Measurements from ENCODE around the gene TRABD. TPM values are rescaled to one million over a fixed set of nuclear protein-coding genes. Genes with fewer than 3 reads are reported as not detected.

TRABD gene
- total RNA-seq, 2 experiments from 2014 or later = 126 to 128 TPM

- Histone ChIP-seq H3K36me3 (ENCODE audit: insufficient read depth, low read length) (no peaks in the 10 kb centered on the region), H3K27ac (ENCODE audit: low read depth, low read length, poor library complexity, severe bottlenecking) (no peak overlapping the region), H2AFZ (ENCODE audit: low read length) (no peak overlapping the region), H3K9me3 (ENCODE audit: low read length) (no peaks in the 10 kb centered on the region), H4K20me1 (ENCODE audit: insufficient read depth, low read length) (no peaks in the 10 kb centered on the region), H3K4me2 (ENCODE audit: low read length) (no peak overlapping the region), H3K4me3 (ENCODE audit: low read depth, low read length, poor library complexity, severe bottlenecking) (no peak overlapping the region), H3K9me2 (ENCODE audit: insufficient read depth, low read length) (no peaks in the 10 kb centered on the region), H3K4me1 (ENCODE audit: insufficient read depth, low read length, poor library complexity, severe bottlenecking) (peaks cover 14% of the 10 kb centered on the region), H3K79me2 (ENCODE audit: insufficient read depth, low read depth, low read length) (no peaks in the 10 kb centered on the region)
- ChIA-PET CTCF (ENCODE audit: unreplicated experiment) (no interaction called here), POLR2A (no interaction called here)
- TF ChIP-seq CTCF (conservative IDR thresholded peaks at IDR 0.05; ENCODE audit: low read length) (no peak), EZH2phosphoT487 (IDR thresholded peaks at IDR 0.05; ENCODE audit: borderline replicate concordance, low read depth, low read length) (no peak)
- no TSS peak for BruUV-seq (replicated peaks)
- no peak for DNase-seq (ENCODE audit: low spot score)
- intact Hi-C loops (cut with micrococcal nuclease; ENCODE audit: unreplicated experiment) = no loop called here
Observed at GRCh38 chr22:50169181-50169759, 16.4 kb upstream of the TRABD start.

DNA sequence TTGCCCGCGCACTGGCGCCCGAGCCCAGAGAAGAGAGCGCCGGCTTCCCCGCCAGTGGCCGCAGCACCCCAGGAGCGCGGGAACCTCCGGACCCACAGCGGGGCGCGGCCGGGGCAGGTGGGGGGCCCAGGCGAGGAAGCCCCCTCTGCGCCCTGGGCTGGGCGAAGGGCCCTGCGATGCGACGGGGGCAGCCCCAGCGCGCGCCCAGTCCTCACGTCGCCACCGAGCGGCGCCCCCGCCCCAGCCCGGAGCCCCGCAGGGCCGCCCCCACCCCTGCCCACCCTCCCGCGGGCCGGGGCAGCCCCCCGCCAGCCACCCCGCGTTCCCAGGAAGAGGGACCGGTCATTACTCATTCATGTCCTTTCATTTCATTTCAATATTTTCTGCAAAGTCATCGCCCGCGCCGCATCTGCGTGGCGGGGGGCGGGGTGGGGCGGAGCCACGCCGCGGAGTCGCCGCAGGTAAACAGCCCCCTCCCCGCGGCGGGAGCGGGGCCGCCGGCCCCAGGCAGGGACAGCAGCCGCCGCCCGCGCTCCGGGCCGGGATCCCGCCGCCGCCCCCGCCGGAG, 15.9 kb upstream of the TRABD start:
- POLR2A ChIA-PET = no interaction called here
- Histone ChIP-seq H3K36me3 (ENCODE audit: insufficient read depth, low read length) (no peaks in the 10 kb centered on the region), H3K4me2 (ENCODE audit: low read length) (no peak overlapping the region), H3K27ac (ENCODE audit: low read depth, low read length, poor library complexity, severe bottlenecking) (no peak overlapping the region), H3K9me2 (ENCODE audit: insufficient read depth, low read length) (no peaks in the 10 kb centered on the region), H2AFZ (ENCODE audit: low read length) (no peak overlapping the region), H3K79me2 (ENCODE audit: insufficient read depth, low read depth, low read length) (no peaks in the 10 kb centered on the region), H3K9me3 (ENCODE audit: low read length) (no peaks in the 10 kb centered on the region), H3K4me1 (ENCODE audit: insufficient read depth, low read length, poor library complexity, severe bottlenecking) (peaks cover 14% of the 10 kb centered on the region), H3K4me3 (ENCODE audit: low read depth, low read length, poor library complexity, severe bottlenecking) (peak overlapping the region; percentile 47), H4K20me1 (ENCODE audit: insufficient read depth, low read length) (no peaks in the 10 kb centered on the region)
- intact Hi-C loops (cut with micrococcal nuclease; ENCODE audit: unreplicated experiment) = no loop called here
- no TSS peak for BruUV-seq (replicated peaks)
- no peak for DNase-seq (ENCODE audit: low spot score)
- no peak for TF ChIP-seq EZH2phosphoT487 (IDR thresholded peaks at IDR 0.05; ENCODE audit: borderline replicate concordance, low read depth, low read length)
- no peak for TF ChIP-seq CTCF (conservative IDR thresholded peaks at IDR 0.05; ENCODE audit: low read length)
- CTCF ChIA-PET (ENCODE audit: unreplicated experiment) = no interaction called here

DNA sequence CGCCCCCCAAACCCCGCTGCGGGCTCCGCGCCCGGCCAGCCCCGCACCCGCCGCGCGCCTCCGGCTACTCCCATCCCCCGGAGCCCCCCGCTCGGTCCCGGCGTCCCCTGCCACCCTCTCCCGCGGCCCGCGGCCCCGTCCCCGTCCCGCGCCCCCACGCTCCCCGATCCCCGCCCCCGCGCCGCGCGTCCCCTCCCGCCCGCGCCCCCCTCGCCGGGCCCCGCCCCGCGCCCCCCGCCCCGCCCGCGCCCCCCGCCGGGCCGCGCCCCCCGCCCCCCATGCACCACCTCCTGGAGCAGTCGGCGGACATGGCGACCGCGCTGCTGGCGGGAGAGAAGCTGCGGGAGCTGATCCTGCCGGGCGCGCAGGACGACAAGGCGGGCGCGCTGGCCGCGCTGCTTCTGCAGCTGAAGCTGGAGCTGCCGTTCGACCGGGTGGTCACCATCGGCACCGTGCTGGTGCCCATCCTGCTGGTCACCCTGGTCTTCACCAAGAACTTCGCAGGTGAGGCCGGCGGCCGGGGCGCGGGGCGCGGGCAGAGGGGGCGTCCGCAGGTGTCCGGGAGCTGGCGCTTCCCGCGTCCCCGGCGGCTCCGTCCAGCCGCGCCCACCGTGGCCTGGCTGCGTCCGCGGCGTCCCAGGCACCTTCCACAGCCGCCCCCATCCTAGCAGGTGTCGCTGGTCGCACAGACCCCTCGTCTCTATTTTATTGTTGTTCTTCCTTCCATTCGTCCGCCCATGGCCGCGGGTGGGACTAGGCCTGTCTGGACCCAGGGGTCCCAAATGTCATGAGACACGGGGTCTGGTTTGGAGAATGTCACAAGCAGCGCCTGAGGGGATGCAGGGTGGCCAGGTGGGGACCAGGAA, 15.0 kb upstream of the TRABD start, which contains the start of gene PANX2:
Gene PANX2, plus strand, starts transcription at position 279 of the 866 bp plus-strand sequence. Its CDS starts 0 bp downstream, at position 279.
- TF ChIP-seq CTCF (conservative IDR thresholded peaks at IDR 0.05; ENCODE audit: low read length) (no peak), EZH2phosphoT487 (IDR thresholded peaks at IDR 0.05; ENCODE audit: borderline replicate concordance, low read depth, low read length) (no peak)
- Histone ChIP-seq H3K79me2 (ENCODE audit: insufficient read depth, low read depth, low read length) (no peaks in the 10 kb centered on the region), H3K36me3 (ENCODE audit: insufficient read depth, low read length) (no peaks in the 10 kb centered on the region), H2AFZ (ENCODE audit: low read length) (no peak within 1 kb of the TSS), H3K9me3 (ENCODE audit: low read length) (no peaks in the 10 kb centered on the region), H3K27ac (ENCODE audit: low read depth, low read length, poor library complexity, severe bottlenecking) (no peak within 1 kb of the TSS), H4K20me1 (ENCODE audit: insufficient read depth, low read length) (no peaks in the 10 kb centered on the region), H3K4me1 (ENCODE audit: insufficient read depth, low read length, poor library complexity, severe bottlenecking) (peaks cover 14% of the 10 kb centered on the region), H3K4me3 (ENCODE audit: low read depth, low read length, poor library complexity, severe bottlenecking) (peak within 1 kb of the TSS; percentile 47), H3K9me2 (ENCODE audit: insufficient read depth, low read length) (no peaks in the 10 kb centered on the region), H3K4me2 (ENCODE audit: low read length) (no peak within 1 kb of the TSS)
- ChIA-PET CTCF (ENCODE audit: unreplicated experiment) (no interaction called here), POLR2A (no interaction called here)
- intact Hi-C loops (cut with micrococcal nuclease; ENCODE audit: unreplicated experiment) = no loop called here
- DNase-seq (ENCODE audit: low spot score) = no peak
- no TSS peak for BruUV-seq (replicated peaks)

Data from OCI-LY7 (cell line).